Erythroblast (primary cell): ENCODE measurements around the gene MBP.

Experiments
- GATA1 ChIP-seq: IDR thresholded peaks from 2 replicates; pipeline ENCODE4 v1.6.1; 2011; ENCODE audit warnings: low read depth, mild to moderate bottlenecking, control low read depth, low read length, moderate library complexity
- POLR2A ChIP-seq: IDR thresholded peaks from 2 replicates; pipeline ENCODE4 v1.6.1; 2011; ENCODE audit warnings: mild to moderate bottlenecking, low read length

GRCh38 chr18:77071711-77072292 lies 60.8 kb downstream of the MBP start:
- TF ChIP-seq POLR2A: no peak
- no peak for TF ChIP-seq GATA1
